Measurements from ENCODE around the gene DDO.

Gene DDO

DNA sequence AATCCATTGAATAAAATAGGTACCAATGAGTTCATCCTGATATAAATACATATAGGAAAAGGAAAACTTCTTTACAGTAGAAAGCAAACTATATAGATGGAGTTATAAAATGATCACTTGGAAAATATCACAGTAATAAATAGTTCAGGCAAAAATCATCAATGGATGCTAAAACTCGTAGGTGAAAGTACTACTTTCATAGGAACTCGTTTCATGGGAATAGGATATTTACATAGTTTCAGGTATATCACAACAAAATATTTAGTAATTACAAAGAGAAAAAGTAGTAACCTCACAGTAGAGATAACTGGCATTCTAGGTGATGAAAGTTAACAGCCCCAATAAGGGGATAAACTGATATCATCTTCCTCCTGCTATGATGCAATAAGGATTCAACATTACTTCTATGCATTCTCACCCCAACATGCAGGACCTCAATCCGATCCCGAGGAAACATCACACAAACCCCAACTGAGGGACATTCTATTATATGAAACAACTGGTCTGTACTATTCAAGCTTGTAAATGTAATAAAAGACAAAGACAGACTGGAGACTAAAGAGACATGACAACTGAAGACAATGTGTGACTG lies 13.7 kb downstream of the DDO start:
- DNase-seq (ENCODE audit: extremely low spot score), result no peak
- CTCF ChIA-PET, result interaction anchor here (0.6 kb wide), 2 partner anchors 920 to 1541 kb away, joined by 3 to 5 read pairs; no protein-coding TSS in a partner anchor
- POLR2A ChIA-PET, result no interaction called here
- TF ChIP-seq L3MBTL2 (conservative IDR thresholded peaks at IDR 0.05) (no peak), TARDBP (IDR thresholded peaks at IDR 0.05) (no peak), CTBP1 (IDR thresholded peaks at IDR 0.05; ENCODE audit: borderline replicate concordance) (no peak), ZNF384 (IDR thresholded peaks at IDR 0.05) (no peak), LEF1 (IDR thresholded peaks at IDR 0.05; ENCODE audit: borderline replicate concordance) (no peak), FOXK2 (IDR thresholded peaks at IDR 0.05) (no peak), SUZ12 (IDR thresholded peaks at IDR 0.05) (no peak), NFRKB (IDR thresholded peaks at IDR 0.05) (no peak), ARNT (IDR thresholded peaks at IDR 0.05) (no peak)
- TF ChIP-seq, protein P1, sequence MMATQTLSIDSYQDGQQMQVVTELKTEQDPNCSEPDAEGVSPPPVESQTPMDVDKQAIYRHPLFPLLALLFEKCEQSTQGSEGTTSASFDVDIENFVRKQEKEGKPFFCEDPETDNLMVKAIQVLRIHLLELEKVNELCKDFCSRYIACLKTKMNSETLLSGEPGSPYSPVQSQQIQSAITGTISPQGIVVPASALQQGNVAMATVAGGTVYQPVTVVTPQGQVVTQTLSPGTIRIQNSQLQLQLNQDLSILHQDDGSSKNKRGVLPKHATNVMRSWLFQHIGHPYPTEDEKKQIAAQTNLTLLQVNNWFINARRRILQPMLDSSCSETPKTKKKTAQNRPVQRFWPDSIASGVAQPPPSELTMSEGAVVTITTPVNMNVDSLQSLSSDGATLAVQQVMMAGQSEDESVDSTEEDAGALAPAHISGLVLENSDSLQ (IDR thresholded peaks at IDR 0.05), result no peak

DNA sequence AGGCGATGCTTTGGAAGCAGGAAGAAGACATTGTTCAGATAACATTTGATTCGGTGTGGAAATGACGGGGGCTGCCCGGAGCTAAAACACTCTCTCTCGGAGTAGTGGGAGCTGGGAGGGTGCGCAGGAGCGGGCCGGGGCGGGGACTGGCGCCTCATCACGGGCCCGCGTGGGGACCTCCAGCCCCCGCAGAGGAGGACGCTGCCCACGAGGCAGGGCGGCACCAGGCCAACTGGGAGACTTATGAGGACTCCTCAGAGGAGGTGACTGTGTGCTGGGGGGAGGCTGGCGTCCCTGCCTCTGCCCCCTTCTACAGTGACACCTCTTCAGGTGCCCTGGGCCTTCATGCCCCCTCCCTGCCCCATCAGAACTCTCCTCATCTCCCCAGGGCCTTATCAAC lies 15.2 kb downstream of the DDO start:
- TF ChIP-seq, protein P1 (IDR thresholded peaks at IDR 0.05), result no peak
- TF ChIP-seq LEF1 (IDR thresholded peaks at IDR 0.05; ENCODE audit: borderline replicate concordance) (no peak), ELF4 (IDR thresholded peaks at IDR 0.05) (no peak), TARDBP (IDR thresholded peaks at IDR 0.05) (no peak), L3MBTL2 (conservative IDR thresholded peaks at IDR 0.05) (no peak), FOXA1 (IDR thresholded peaks at IDR 0.05) (no peak), HDGF (IDR thresholded peaks at IDR 0.05; ENCODE audit: borderline replicate concordance) (no peak), SP1 (IDR thresholded peaks at IDR 0.05) (no peak), FOXK2 (IDR thresholded peaks at IDR 0.05) (no peak), FOXM1 (IDR thresholded peaks at IDR 0.05; ENCODE audit: borderline replicate concordance) (no peak), NFRKB (IDR thresholded peaks at IDR 0.05) (no peak), CTBP1 (IDR thresholded peaks at IDR 0.05; ENCODE audit: borderline replicate concordance) (no peak)
- ChIA-PET POLR2A (no interaction called here), CTCF (no interaction called here)
- no peak for DNase-seq (ENCODE audit: extremely low spot score)

DNA sequence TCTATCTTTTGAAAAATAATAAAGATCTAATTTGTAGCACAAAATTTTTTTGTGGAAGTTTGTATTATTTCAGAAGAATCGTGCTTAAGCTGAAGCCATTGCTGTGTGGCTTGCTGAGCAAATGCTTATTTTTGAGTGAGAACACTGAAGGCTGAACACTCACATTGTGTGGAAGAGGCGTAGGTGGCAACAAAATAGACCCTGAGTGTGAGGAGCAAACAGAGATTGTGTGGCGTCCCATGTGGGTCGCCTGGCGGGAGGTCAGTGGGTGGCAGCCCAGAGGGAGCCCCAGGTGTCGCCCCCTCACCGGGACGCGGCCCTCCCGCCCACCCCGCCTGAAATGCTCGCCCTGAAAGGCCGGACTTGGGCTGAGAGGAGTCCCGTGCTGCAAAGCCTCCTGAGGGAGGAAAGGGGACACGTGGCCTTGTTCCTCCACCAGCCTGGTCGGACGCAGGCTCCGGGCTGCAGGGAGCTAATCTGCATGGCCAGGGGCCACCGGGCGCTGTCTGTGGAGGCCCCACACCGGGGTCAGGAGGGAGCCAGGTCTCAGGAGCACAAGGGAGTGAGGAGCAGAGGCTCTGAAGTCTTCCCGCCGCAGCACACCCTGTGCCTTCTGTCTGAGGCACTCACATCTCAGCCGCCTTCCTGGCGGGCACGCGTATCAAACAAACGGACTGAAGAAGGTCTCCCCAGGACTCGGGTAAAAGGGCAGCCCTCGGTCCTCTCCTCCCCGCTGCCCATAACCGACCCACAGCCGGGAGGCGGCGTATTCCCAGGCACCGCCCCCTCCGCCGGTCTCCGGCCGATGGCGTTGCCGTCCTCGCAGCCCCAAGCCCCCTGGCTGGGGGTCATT lies 15.9 kb downstream of the DDO start:
- ChIA-PET CTCF (no interaction called here), POLR2A (no interaction called here)
- TF ChIP-seq FOXM1 (IDR thresholded peaks at IDR 0.05; ENCODE audit: borderline replicate concordance) (no peak), FOXA1 (IDR thresholded peaks at IDR 0.05) (no peak), NFRKB (IDR thresholded peaks at IDR 0.05) (no peak), FOXK2 (IDR thresholded peaks at IDR 0.05) (no peak), CTBP1 (IDR thresholded peaks at IDR 0.05; ENCODE audit: borderline replicate concordance) (no peak), ARNT (IDR thresholded peaks at IDR 0.05) (no peak), ZNF384 (IDR thresholded peaks at IDR 0.05) (no peak), ELF4 (IDR thresholded peaks at IDR 0.05) (no peak), BHLHE40 (IDR thresholded peaks at IDR 0.05; ENCODE audit: borderline replicate concordance) (no peak), HDGF (IDR thresholded peaks at IDR 0.05; ENCODE audit: borderline replicate concordance) (no peak), SUZ12 (IDR thresholded peaks at IDR 0.05) (no peak), TARDBP (IDR thresholded peaks at IDR 0.05) (no peak)
- DNase-seq (ENCODE audit: extremely low spot score), result no peak

DNA sequence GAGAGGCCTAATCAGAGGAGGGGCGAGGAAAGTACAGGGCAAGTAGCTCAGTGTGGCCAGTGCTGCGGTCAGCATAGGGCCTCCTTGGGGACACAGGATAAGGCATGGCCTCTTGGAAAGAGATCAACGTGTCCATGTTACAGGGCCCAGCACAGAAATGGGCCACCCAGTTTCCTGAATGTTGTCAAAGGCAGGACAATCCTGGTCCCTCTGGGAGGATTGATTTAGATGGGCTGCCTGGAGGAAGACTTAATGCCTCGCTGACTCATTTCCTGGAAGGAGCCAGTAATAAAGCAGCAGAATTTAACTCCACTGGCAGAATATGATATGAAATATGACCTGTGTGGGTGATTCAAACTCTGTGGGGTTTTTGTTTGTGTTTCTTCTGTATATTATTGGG lies 16.6 kb downstream of the DDO start:
- ChIA-PET CTCF (no interaction called here), POLR2A (no interaction called here)
- no peak for DNase-seq (ENCODE audit: extremely low spot score)
- no peak for TF ChIP-seq TARDBP (IDR thresholded peaks at IDR 0.05)
- no peak for TF ChIP-seq NFRKB (IDR thresholded peaks at IDR 0.05)
- no peak for TF ChIP-seq ZNF384 (IDR thresholded peaks at IDR 0.05)
- TF ChIP-seq, protein P1 (IDR thresholded peaks at IDR 0.05), result no peak
- no peak for TF ChIP-seq BHLHE40 (IDR thresholded peaks at IDR 0.05; ENCODE audit: borderline replicate concordance)
- TF ChIP-seq FOXK2 (IDR thresholded peaks at IDR 0.05), result no peak
- TF ChIP-seq LEF1 (IDR thresholded peaks at IDR 0.05; ENCODE audit: borderline replicate concordance), result no peak
- TF ChIP-seq SP1 (IDR thresholded peaks at IDR 0.05), result no peak
- no peak for TF ChIP-seq ELF4 (IDR thresholded peaks at IDR 0.05)

DNA sequence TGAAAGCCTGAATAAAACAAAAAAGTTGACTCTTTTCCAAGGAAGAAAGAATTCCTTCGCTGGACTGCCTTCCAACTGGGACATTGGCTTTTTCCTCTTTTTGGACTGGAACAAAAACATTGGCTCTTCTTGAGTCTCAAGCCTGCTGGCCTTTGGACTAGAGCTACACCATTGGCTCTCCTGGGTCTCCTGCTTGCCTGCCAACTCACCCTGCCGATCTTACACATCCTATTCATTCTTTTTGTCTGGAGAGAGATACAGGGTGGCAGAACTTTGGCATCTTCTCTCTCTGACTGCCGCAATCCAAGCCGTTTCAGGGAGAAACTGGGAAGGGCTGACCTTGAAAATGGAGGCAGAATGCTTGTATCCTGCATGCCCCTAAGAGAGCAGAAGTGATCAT lies 20.2 kb downstream of the DDO start:
- CTCF ChIA-PET, result interaction anchor here (0.7 kb wide), 1 partner anchor 344 kb away, joined by 3 read pairs; no protein-coding TSS in a partner anchor
- POLR2A ChIA-PET, result no interaction called here
- TF ChIP-seq, protein P1 (IDR thresholded peaks at IDR 0.05), result no peak
- DNase-seq (ENCODE audit: extremely low spot score), result no peak

DNA sequence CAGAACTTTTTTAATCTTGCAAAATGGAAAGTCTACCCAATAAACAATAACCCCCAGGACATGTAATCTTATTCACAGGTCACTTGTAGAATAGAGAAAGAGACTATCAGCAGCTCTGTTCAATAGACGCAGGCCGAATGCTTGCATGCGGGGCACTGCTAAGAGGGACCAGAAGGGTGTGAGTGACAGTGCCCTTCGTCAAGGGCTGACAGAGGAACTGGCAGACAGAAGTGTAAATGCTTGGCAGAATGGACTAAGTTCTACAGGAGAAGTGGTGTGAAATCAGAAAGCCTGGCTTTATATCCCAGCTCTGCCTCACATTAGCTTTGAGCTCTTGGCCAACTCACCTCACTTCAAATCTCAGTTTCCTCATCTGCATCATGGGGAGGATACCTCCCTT lies 21.0 kb downstream of the DDO start:
- TF ChIP-seq FOXA1 (IDR thresholded peaks at IDR 0.05), result no peak
- TF ChIP-seq CTBP1 (IDR thresholded peaks at IDR 0.05; ENCODE audit: borderline replicate concordance), result no peak
- TF ChIP-seq HDGF (IDR thresholded peaks at IDR 0.05; ENCODE audit: borderline replicate concordance), result no peak
- no peak for TF ChIP-seq FOXK2 (IDR thresholded peaks at IDR 0.05)
- TF ChIP-seq BHLHE40 (IDR thresholded peaks at IDR 0.05; ENCODE audit: borderline replicate concordance), result no peak
- TF ChIP-seq ZNF384 (IDR thresholded peaks at IDR 0.05), result no peak
- no peak for TF ChIP-seq ELF4 (IDR thresholded peaks at IDR 0.05)
- TF ChIP-seq NFRKB (IDR thresholded peaks at IDR 0.05), result no peak
- TF ChIP-seq L3MBTL2 (conservative IDR thresholded peaks at IDR 0.05), result no peak
- TF ChIP-seq FOXM1 (IDR thresholded peaks at IDR 0.05; ENCODE audit: borderline replicate concordance), result no peak
- no peak for TF ChIP-seq SP1 (IDR thresholded peaks at IDR 0.05)
- no peak for TF ChIP-seq TARDBP (IDR thresholded peaks at IDR 0.05)
- TF ChIP-seq ARNT (IDR thresholded peaks at IDR 0.05), result no peak
- no peak for DNase-seq (ENCODE audit: extremely low spot score)
- ChIA-PET CTCF (interaction anchor here (0.5 kb wide), 1 partner anchor 704 kb away, joined by 3 read pairs; no protein-coding TSS in a partner anchor), POLR2A (no interaction called here)
